ENCODE results near the gene DHX40.
"Not testable (repeated sequence)": the region's sequence is repeated elsewhere in the genome, so short reads cannot be mapped to it uniquely, and the experiment has no call there.

The DHX40 gene

GRCh38 chr17:59631276-59631675 is 65.9 kb downstream of the DHX40 start:
- no peak for DNase-seq

GRCh38 chr17:59632398-59632797 is 67.0 kb downstream of the DHX40 start:
- no peak for DNase-seq

- DNase-seq, result no peak
Measured at GRCh38 chr17:59633658-59634359, 68.4 kb downstream of the DHX40 start.

- no peak for DNase-seq
Measured at GRCh38 chr17:59634632-59635541, 69.5 kb downstream of the DHX40 start.

- DNase-seq, result no peak
Measured at GRCh38 chr17:59637611-59638310, 72.4 kb downstream of the DHX40 start.

GRCh38 chr17:59638553-59638952 is 73.1 kb downstream of the DHX40 start:
- no peak for DNase-seq

- no peak for DNase-seq
Measured at GRCh38 chr17:59641799-59642484, 76.5 kb downstream of the DHX40 start.

GRCh38 chr17:59642565-59642964 is 77.2 kb downstream of the DHX40 start:
- no peak for DNase-seq

- no peak for DNase-seq
Measured at GRCh38 chr17:59643159-59644140, 78.0 kb downstream of the DHX40 start.

- DNase-seq, result no peak
Measured at GRCh38 chr17:59647288-59647687, 81.9 kb downstream of the DHX40 start.

GRCh38 chr17:59649886-59650285 is 84.5 kb downstream of the DHX40 start:
- DNase-seq, result no peak

- no peak for DNase-seq
Measured at GRCh38 chr17:59650642-59651041, 85.2 kb downstream of the DHX40 start.

GRCh38 chr17:59651346-59651745 is 85.9 kb downstream of the DHX40 start:
- DNase-seq, result no peak

GRCh38 chr17:59652119-59652518 is 86.7 kb downstream of the DHX40 start:
- no peak for DNase-seq

- not testable (repeated sequence) for DNase-seq
Measured at GRCh38 chr17:59656624-59657023, 91.2 kb downstream of the DHX40 start.
